Lung (tissue), 12 donors: Measurements from ENCODE around the gene C6orf62. TPM values are rescaled to one million over a fixed set of nuclear protein-coding genes. Genes with fewer than 3 reads are reported as not detected.

Experiments used
- ATAC-seq: fragments of 200-7000 bp; cut with Tn5 transposase; one replicate; pipeline ENCODE4 v1.9.1; 2020; ENCODE audit warnings: moderate number of reproducible peaks; ENCODE audit not compliant: insufficient read depth, low FRiP score
- DNase-seq, 3 donors: peaks; one replicate each; pipeline ENCODE4 v3.0.0-alpha.2; 2013 to 2017
- H3K27ac ChIP-seq, 2 donors: one replicate each; pipeline ENCODE4 v1.5.1; 2013; ENCODE audit warnings: mild to moderate bottlenecking in 2 of 2, moderate library complexity in 2 of 2, control low read depth in 1 of 2, inconsistent platforms in 1 of 2, low read depth in 1 of 2, low read length in 1 of 2
- H3K27me3 ChIP-seq, 3 donors: one replicate each; pipeline ENCODE4 v1.5.1; 2013; ENCODE audit warnings: low read length in 2 of 3; ENCODE audit not compliant: control insufficient read depth in 3 of 3, insufficient read depth in 3 of 3
- H3K36me3 ChIP-seq, 4 donors: one replicate each; pipeline ENCODE4 v1.5.1; 2013; ENCODE audit warnings: low read length in 4 of 4, mild to moderate bottlenecking in 1 of 4, moderate library complexity in 1 of 4; ENCODE audit not compliant: control insufficient read depth in 4 of 4, insufficient read depth in 4 of 4
- H3K4me1 ChIP-seq, 5 donors: one replicate each; pipeline ENCODE4 v1.5.1; 2013; ENCODE audit warnings: low read length in 5 of 5, mild to moderate bottlenecking in 2 of 5, moderate library complexity in 1 of 5; ENCODE audit not compliant: control insufficient read depth in 5 of 5, insufficient read depth in 5 of 5
- H3K4me3 ChIP-seq: one replicate; pipeline ENCODE4 v1.5.1; 2013; ENCODE audit warnings: mild to moderate bottlenecking, control low read depth, moderate library complexity
- H3K9ac ChIP-seq, 2 donors: one replicate each; pipeline ENCODE4 v1.5.1; 2013; ENCODE audit warnings: low read length in 2 of 2, control low read depth in 1 of 2; ENCODE audit not compliant: insufficient read depth in 1 of 2
- H3K9me3 ChIP-seq, 4 donors: one replicate each; pipeline ENCODE4 v1.5.1; 2013; ENCODE audit warnings: low read length in 3 of 4, mild to moderate bottlenecking in 1 of 4, moderate library complexity in 1 of 4; ENCODE audit not compliant: control insufficient read depth in 4 of 4, insufficient read depth in 3 of 4
- WGBS, 2 donors: extraction: QIAGEN DNeasy Blood & Tissue Kit; methylation state at CpG; one replicate each; pipeline ENCODE4 v1.1.7; 2013; 5-methylcytosine and 5-hydroxymethylcytosine counted together
- polyA plus RNA-seq, 2 donors: library from polyadenylated mRNA; stranded (reverse); fragments of 200-250 nt; gene quantifications; one replicate each; pipeline ENCODE4 v1.2.1, GENCODE V29; 2013
- total RNA-seq, 2 donors: library from RNA; depleted of rRNA in 1 of 2; stranded (reverse); fragments of >200 nt in 1 of 2; gene quantifications; one replicate each; pipeline ENCODE4 v1.2.1, GENCODE V29; 2014 to 2021
- TF ChIP-seq, protein P1 (sequence below): IDR thresholded peaks from 2 replicates; pipeline ENCODE4 v1.5.1; 2012; ENCODE audit warnings: mild to moderate bottlenecking; ENCODE audit errors: control extremely low read depth, extremely low read depth
- donor health status: control.
- donor health status: control.
- donor health status: Bipolar disorder and iron deficiency.
- donor health status: healthy.
- donor health status: DM: yes; HTN: yes; CAD: no.

C6orf62 gene
- total and polyA plus RNA-seq, 4 donors = 71.8 to 123 (median 80.1) TPM

GRCh38 chr6:24655215-24655614 lies 63.7 kb downstream of the C6orf62 start:
- Histone ChIP-seq H3K9ac (no peak overlapping the region), H3K27me3 (no peaks in the 10 kb centered on the region), H3K36me3 (peaks cover 3 to 25% (median 18%) of the 10 kb centered on the region in 4 donors), H3K27ac (no peak overlapping the region), H3K9me3 (no peaks in the 10 kb centered on the region), H3K4me3 (no peak overlapping the region), H3K4me1 (peaks cover 0 to 1% (median 0%) of the 10 kb centered on the region in 5 donors)
- ATAC-seq = no peak
- WGBS, 2 donors = 37 to 63% methylated on average over 1 of the region's 1 CpG
- no peak for DNase-seq
- TF ChIP-seq, protein P1, sequence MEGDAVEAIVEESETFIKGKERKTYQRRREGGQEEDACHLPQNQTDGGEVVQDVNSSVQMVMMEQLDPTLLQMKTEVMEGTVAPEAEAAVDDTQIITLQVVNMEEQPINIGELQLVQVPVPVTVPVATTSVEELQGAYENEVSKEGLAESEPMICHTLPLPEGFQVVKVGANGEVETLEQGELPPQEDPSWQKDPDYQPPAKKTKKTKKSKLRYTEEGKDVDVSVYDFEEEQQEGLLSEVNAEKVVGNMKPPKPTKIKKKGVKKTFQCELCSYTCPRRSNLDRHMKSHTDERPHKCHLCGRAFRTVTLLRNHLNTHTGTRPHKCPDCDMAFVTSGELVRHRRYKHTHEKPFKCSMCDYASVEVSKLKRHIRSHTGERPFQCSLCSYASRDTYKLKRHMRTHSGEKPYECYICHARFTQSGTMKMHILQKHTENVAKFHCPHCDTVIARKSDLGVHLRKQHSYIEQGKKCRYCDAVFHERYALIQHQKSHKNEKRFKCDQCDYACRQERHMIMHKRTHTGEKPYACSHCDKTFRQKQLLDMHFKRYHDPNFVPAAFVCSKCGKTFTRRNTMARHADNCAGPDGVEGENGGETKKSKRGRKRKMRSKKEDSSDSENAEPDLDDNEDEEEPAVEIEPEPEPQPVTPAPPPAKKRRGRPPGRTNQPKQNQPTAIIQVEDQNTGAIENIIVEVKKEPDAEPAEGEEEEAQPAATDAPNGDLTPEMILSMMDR = no peak

Other genes starting within 250 kb of the C6orf62 start
- 1 to 10 TPM; 2.2 to 3.8 TPM for gene GPLD1, start 229.6 kb downstream of the C6orf62 start, total RNA-seq
- gene GPLD1, start 229.6 kb downstream of the C6orf62 start, polyA plus RNA-seq = 1 to 10 TPM in 1 of 2 donors, under 1 TPM in 1; 0.45 to 1.1 TPM
- 10 to 100 TPM; 11.2 to 12.8 TPM for gene ALDH5A1, start 224.2 kb downstream of the C6orf62 start, total RNA-seq
- gene ALDH5A1, start 224.2 kb downstream of the C6orf62 start, polyA plus RNA-seq = 1 to 10 TPM; 3.1 to 7.7 TPM
- gene KIAA0319, start 73.0 kb downstream of the C6orf62 start, total RNA-seq = 1 to 10 TPM; 1.1 to 2.9 TPM
- gene KIAA0319, start 73.0 kb downstream of the C6orf62 start, polyA plus RNA-seq = under 1 TPM; 0.38 to 0.59 TPM
- 10 to 100 TPM; 36.8 to 56.8 TPM for gene TDP2, start 52.3 kb downstream of the C6orf62 start, total RNA-seq
- gene TDP2, start 52.3 kb downstream of the C6orf62 start, polyA plus RNA-seq = 10 to 100 TPM; 40.7 to 42.9 TPM
- 10 to 100 TPM in 1 of 2 donors, 1 to 10 TPM in 1; 4.7 to 14.1 TPM for gene ACOT13, start 52.1 kb downstream of the C6orf62 start, total RNA-seq
- gene ACOT13, start 52.1 kb downstream of the C6orf62 start, polyA plus RNA-seq = 10 to 100 TPM; 14.6 to 59.3 TPM
- 10 to 100 TPM; 15.5 to 18.3 TPM for gene GMNN, start 55.8 kb upstream of the C6orf62 start, total RNA-seq
- gene GMNN, start 55.8 kb upstream of the C6orf62 start, polyA plus RNA-seq = 10 to 100 TPM; 11.4 to 12.1 TPM
- gene ARMH2, start 79.8 kb upstream of the C6orf62 start, total RNA-seq = 1 to 10 TPM; 1.5 to 3.2 TPM
- 1 to 10 TPM in 1 of 2 donors, under 1 TPM in 1; 0.56 to 1.1 TPM for gene ARMH2, start 79.8 kb upstream of the C6orf62 start, polyA plus RNA-seq
- gene RIPOR2, start 216.8 kb upstream of the C6orf62 start, total RNA-seq = 10 to 100 TPM; 18.5 to 66.9 TPM
- 10 to 100 TPM in 1 of 2 donors, 1 to 10 TPM in 1; 7.9 to 97.6 TPM for gene RIPOR2, start 216.8 kb upstream of the C6orf62 start, polyA plus RNA-seq